AG04449 (cell line): Measurements from ENCODE around the gene BAIAP2.

Experiments
- CTCF ChIA-PET: fragments of 350-600 bp; formaldehyde crosslinking; extraction: SDS; loops from one replicate; lab custom pipeline; 2021; ENCODE audit warnings: antibody characterized with exemption; lab: Yijun Ruan, JAX
- POLR2A ChIA-PET: fragments of 400-600, 350-600 bp; formaldehyde crosslinking; extraction: SDS; loops from one replicate; lab custom pipeline; 2020; ENCODE audit warnings: antibody characterized with exemption, inconsistent platforms; lab: Yijun Ruan, JAX
- DNase-seq: peaks from one replicate; pipeline ENCODE4 v3.0.0-alpha.2; 2010; ENCODE audit warnings: low read depth, low spot score
- H3K4me3 ChIP-seq: 2 replicates; pipeline ENCODE4 v1.5.1; 2011; ENCODE audit warnings: low read depth, mild to moderate bottlenecking, control low read depth, low read length
- CTCF ChIP-seq: IDR thresholded peaks from one replicate; pipeline ENCODE4 v1.5.1; 2011; ENCODE audit warnings: mild to moderate bottlenecking, moderate library complexity, low read length, control low read depth, inconsistent platforms; ENCODE audit not compliant: insufficient read depth; ENCODE audit errors: missing control alignments

BAIAP2 gene

GRCh38 chr17:81006891-81007290 is 28.1 kb upstream of the BAIAP2 start:
- ChIA-PET POLR2A (interaction anchor here (0.7 kb wide), 1 partner anchor 22 kb away, joined by 3 read pairs; no protein-coding TSS in a partner anchor), CTCF (interaction anchor here (1.0 to 9.0 kb wide), 8 partner anchors 10 to 95 kb away, joined by 3 to 63 read pairs (median 4); partner anchors contain the start of gene CHMP6)
- no peak for DNase-seq
- TF ChIP-seq CTCF, result no peak
- no peak overlapping the region for H3K4me3 ChIP-seq

- CTCF ChIA-PET, result interaction anchor here (5.4 to 9.0 kb wide), 2 partner anchors 14 to 94 kb away, joined by 23 to 63 read pairs; no protein-coding TSS in a partner anchor
- no peak overlapping the region for H3K4me3 ChIP-seq
- TF ChIP-seq CTCF, result no peak
- POLR2A ChIA-PET, result no interaction called here
- no peak for DNase-seq
These were observed 26.8 kb upstream of the BAIAP2 start for GRCh38 chr17:81008140-81008539.

- no peak for TF ChIP-seq CTCF
- ChIA-PET POLR2A (no interaction called here), CTCF (interaction anchor here (1.1 to 9.0 kb wide), 3 partner anchors 13 to 93 kb away, joined by 3 to 63 read pairs (median 23); no protein-coding TSS in a partner anchor)
- DNase-seq, result no peak
- H3K4me3 ChIP-seq, result no peak overlapping the region
These were observed 25.8 kb upstream of the BAIAP2 start for GRCh38 chr17:81009136-81009535.

GRCh38 chr17:81010935-81011334 is 24.0 kb upstream of the BAIAP2 start:
- TF ChIP-seq CTCF, result no peak
- H3K4me3 ChIP-seq, result no peak overlapping the region
- no peak for DNase-seq
- POLR2A ChIA-PET, result no interaction called here
- CTCF ChIA-PET, result interaction anchor here (3.5 to 9.0 kb wide), 3 partner anchors 11 to 92 kb away, joined by 21 to 63 read pairs (median 23); no protein-coding TSS in a partner anchor

GRCh38 chr17:81011951-81012350 is 23.0 kb upstream of the BAIAP2 start:
- ChIA-PET POLR2A (no interaction called here), CTCF (interaction anchor here (1.3 to 9.0 kb wide), 4 partner anchors 10 to 91 kb away, joined by 3 to 63 read pairs (median 22); no protein-coding TSS in a partner anchor)

More at GRCh38 chr17:81011951-81012350, 23.0 kb upstream of the BAIAP2 start:
- no peak overlapping the region for H3K4me3 ChIP-seq
- no peak for TF ChIP-seq CTCF
- no peak for DNase-seq
